Activated CD4-positive, alpha-beta T cell treated with anti-CD3 and anti-CD28 coated beads, Interleukin-2, amount 50 U/mL, for 48 hours (primary cell): ENCODE results near the gene MESD.
A peak's percentile ranks its signal among the peaks of the same experiment; 100 is the strongest.

Source experiments
- DNase-seq, 2 experiments: peaks; one replicate each; pipeline ENCODE4 v3.0.0-alpha.2; 2020

MESD gene

GRCh38 chr15:80931721-80932512 is 57.7 kb downstream of the MESD start:
- DNase-seq = no peak

DNA sequence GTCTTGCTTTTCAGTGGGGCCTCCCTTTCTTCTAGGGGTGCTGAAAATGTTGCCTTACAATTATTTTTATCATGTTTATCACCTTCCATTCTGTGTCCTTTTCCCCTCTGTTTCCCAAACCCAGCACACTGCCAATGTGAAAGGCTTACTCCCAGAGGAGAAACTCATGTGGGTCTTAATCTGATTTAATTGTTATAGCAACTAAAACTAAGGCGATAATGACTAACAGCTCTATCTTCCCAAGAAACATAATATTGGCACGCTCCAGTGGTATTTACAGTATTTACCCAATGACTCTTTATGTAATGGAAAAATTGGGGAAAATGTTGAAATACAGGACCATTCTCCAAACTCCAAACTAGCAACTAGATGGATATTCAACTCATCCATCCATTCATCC is 58.4 kb downstream of the MESD start:
- no peak for DNase-seq

DNA sequence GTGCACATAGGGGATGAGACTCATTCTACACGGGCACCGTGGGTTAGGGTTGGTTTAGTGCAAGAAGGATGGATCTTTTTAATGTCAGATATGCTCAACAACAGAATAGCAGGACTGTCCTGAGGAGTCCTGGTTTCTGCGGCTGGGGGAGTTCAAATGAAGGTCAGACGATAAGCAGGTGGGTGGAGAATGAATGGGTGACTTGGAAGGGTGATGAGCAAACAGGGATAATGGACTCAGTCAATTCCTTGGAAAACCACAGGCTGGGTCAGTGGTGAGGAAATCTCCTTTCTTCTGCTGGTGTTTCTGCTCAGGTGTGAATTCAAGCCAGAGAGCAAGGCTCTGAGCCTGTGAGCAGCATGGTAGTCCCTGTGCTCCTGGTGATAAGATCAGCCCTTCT is 59.9 kb downstream of the MESD start:
- DNase-seq = no peak

DNA sequence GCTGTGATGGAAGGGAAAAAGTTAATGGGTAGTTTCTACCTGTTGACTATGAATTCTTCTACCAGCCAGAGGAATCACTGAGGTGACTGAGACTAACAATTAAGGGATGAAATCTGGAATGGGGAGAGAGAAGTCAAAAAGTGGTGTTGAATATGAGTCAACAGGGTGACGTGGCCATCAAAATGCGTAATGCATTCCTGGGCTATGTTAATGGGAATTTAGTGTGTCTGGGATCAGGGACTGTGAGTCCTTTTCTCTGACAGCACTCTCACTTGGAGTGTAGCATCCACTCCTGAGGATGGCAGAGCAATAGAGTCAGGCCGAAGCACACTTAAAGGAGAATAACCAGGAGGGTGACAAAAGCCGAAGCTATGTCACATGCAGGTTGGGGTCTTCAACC is 60.4 kb downstream of the MESD start:
- no peak for DNase-seq

GRCh38 chr15:80926126-80926525 is 63.5 kb downstream of the MESD start:
- no peak for DNase-seq

DNA sequence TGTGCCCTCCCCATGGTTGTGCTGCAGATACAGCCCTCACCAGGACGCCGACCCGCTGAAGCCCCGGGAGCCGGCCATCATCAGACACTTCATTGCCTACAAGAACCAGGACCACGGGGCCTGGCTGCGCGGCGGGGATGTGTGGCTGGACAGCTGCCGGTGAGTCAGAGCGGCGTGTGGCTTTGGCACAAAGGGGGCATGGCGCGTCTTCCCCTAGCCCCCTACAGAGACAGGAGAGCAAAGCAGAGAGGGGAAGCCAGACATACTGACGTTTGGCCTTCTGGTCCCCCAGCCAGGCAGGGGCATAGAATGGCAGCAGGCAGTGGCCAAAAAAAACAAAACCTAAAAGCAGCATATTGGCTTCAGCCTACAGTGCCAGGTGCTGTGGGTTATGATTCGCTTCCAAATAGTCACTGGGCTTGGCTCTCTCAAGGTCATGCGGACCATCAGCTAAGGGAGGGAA is 64.0 kb downstream of the MESD start:
- DNase-seq = no peak

DNA sequence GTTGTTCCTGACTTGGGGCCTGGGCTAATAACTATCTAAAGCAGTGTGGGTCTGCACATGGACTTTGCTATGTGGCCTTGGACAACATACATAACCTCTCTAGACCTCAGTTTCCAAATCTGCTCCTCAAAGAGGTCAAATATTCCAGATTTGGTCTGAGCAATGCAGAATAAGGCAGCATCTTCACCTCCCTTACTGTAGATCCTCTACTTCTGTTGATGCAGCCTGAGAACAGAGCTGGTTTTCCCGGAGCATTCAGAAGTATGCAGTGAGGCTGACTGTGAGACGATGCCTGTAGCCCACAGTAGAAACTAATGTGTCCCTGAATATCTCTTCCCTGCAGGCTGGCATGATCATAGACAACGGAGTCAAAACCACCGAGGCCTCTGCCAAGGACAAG is 65.3 kb downstream of the MESD start:
- no peak for DNase-seq

DNA sequence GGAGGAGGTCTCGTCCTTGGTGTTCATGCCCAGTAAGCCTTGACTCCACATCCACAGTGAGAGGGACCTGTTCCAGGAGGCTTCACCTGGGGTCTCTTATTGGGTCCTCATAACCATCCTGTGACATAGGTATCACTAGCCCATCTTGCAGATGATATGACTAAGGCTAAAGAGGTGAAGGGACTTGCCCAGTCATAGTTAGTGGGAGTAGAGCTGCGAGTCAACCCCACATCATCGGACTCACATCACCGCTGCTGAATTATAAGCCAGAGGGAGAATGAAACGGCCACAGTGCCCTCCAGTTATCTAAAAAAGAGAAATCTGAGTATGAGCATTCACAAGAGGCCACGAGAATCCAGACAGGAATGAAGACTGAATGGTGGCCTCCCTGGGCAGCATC is 66.0 kb downstream of the MESD start:
- no peak for DNase-seq

DNA sequence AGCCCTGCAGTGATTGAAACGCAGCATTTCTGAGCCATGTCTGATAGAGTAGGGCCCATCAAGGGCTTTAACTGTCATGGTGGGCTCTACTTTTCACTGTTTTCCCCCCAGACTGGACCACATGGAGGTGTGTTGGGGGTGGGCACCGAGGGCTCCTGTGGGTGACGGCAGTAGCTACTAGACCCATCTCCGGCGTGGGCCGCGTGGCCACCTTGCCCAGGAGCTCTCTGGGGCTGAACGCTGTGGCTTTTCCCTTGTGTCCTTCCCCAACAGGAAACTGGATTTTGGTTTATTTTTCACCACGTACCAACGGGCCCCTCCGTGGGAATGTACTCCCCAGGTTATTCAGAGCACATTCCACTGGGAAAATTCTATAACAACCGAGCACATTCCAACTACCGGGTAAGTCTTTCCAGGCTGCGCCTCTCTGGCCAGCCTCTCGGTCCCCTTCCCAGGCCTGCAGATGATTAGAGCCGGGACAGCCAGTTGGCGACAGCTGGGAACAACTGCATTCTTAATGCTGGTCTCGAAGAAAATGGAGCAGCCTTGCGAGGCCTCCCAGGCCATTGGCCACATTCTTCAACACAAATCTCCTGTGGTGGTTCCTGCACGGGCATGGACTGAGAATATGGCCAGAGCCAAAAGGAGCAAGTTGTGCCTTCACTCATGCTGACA is 67.7 kb downstream of the MESD start:
- no peak for DNase-seq

DNA sequence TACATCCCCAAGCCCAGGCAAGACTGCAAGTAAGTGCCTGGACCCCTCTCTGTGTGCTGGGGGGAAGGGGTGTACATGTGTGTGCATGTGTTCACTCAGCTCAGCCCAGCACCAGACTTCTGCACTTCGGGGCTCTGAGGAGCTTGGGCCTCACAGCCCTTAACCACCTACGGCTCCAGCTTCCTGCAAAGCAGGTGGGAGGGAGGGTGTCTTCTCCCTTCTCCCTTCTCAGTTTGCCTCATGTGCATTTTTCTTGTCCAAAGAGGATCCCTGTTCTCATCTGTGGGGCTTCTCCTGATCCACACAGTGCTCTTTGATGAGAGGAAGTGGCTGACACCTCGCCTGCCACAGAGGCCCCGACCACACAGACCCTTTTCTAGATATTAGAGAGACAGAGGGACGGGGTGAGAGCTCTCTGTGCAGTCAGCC is 69.3 kb downstream of the MESD start:
- peak; percentile 3 to 28 for DNase-seq

GRCh38 chr15:80918196-80918783 is 71.3 kb downstream of the MESD start:
- DNase-seq = no peak

DNA sequence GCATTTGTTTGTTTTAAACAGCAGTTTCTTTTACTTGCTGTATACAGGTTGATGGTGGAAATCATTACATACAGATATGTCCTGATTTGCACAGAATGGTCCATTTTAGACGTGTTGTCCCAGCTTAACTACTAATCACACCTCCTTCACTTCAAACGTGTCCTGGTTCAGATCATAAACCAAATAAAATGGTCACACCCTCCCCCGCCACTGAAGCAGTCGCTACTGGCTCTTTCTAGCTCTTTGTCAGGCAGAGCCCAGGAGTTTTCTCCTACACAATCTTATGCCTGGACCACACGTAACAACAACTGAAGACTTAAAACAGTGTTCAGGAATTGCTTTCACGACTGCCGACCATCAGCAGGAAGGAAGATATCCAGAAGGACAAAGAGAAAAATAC is 73.6 kb downstream of the MESD start:
- no peak for DNase-seq

- DNase-seq = no peak
Observed at GRCh38 chr15:80915472-80915871, 74.1 kb downstream of the MESD start.

GRCh38 chr15:80913541-80913940 is 76.1 kb downstream of the MESD start:
- no peak for DNase-seq

DNA sequence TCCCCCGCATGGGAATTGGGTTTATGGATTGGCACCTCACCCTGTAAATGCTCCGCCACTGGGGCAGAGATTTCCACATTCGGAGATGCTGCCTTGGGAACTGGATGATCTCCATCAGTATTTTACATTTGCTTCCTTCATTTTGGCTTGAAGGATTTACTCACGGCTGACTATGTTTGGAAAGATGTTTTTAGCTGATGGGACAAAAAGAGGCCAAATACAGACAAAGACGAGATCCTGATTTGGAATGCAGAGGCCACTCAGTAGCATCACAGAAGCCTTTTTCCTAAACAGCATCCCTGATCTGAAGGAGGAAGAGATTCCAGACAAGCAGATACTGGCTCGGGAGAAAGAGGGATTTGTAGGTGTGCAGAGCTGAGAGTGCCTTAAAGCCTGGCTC is 76.9 kb downstream of the MESD start:
- no peak for DNase-seq

GRCh38 chr15:80911821-80912220 is 77.8 kb downstream of the MESD start:
- no peak for DNase-seq

DNA sequence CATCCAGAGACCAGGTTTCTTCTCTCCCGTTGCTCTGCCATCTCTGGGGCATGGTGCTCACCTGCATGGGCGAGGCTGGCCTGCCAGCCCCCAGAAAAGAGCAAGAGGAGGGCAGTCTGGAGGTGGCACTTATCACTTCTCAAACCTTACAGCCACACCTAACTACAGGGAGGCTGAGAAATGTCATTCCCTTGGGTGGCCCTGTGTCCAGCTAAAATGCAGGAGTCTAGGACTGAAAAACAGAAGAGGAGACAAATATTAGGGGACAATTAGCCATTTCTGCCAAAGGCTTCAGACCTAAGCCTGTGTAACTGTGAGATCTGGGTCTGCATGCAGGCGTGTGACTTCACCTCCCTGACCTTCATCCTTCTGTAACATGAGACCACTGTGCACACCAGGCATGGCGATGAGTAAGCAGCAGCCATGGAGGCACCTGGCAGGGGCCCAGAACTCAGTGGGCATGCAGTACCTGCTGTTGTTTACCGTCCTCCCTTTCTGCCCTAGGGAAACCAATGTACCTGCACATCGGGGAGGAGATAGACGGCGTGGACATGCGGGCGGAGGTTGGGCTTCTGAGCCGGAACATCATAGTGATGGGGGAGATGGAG is 83.4 kb downstream of the MESD start:
- no peak for DNase-seq

- DNase-seq = no peak
Observed at GRCh38 chr15:80904998-80905397, 84.6 kb downstream of the MESD start.

GRCh38 chr15:80902298-80902801 is 87.3 kb downstream of the MESD start:
- no peak for DNase-seq

DNA sequence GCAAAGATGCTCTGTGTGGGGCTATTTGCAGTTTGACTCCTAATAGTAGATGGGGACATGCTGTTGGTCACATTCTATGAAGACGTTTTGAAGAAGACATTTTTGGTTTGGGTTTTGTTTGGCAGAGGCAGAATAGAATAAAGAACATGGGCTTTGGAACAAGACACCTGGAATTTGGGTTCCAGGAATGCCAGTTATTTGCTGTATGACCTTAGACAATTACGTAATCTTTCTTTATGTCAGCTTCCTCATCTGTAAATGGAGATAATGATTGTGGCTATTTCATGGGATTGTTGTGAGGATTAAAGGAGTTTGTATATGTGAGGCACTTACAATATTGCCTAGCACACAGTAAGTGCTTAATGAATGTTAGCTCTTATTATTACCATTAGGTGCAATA is 91.6 kb downstream of the MESD start:
- no peak for DNase-seq
